ENCODE data around the gene STMP1.

STMP1 gene

DNA sequence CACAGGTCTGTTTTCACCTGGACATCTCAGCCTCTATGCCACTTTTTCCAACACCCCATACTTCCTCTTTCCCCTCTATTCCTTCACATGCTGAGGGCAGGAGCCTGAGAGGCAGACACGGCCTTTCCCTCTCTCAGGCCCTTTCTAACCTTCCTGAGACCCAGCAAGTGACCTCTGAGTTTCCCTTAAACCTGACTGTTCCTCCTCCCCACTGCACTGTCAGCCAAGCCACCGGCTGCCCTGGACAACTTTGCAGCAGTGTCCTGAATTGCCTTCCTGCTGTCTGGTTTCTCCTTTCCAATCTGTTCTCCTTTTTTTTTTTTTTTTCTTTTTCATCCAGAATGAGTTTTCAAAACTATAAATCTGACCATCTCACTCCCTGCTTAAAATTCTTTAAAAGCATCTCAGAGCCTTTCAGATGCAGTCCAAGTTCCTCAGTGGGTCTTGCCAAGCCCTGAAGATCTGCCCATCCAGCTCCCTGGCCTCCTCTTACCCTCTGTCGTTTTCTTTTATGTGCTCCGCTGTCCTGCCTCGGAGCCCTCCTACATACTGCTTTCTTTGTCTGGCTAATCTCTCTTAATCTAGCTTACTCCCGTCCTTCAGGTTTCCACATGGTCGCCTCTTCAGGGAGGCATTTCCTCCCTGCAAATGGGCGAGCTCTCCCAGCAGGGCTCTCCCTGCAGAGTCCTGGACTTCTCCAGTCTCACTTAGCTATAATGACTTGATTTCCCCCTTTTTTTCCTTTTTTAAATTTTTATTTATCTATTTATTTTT is 35.1 kb downstream of the STMP1 start:
- DNase-seq (ENCODE audit: low read depth) = no peak

DNA sequence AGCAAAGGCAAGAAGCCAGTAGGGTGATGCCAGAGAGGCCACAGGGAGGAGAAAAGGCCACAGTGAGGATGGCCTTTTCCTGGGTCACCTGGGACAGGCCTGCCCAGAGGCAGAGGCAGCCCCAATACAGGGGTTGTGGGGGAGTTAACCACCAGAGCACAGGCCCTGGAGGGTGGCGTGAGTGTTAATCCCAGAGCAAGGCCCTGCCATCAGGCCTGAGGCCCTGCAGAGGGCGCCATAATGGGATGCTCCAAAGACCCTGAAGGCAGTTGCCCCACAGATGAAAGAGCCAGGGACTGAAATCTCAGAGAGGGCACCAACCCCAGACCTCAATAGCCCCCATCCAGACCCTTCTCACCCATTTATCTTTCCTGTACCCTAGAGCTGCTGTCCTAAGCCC is 41.8 kb downstream of the STMP1 start:
- DNase-seq (ENCODE audit: low read depth) = no peak

DNA sequence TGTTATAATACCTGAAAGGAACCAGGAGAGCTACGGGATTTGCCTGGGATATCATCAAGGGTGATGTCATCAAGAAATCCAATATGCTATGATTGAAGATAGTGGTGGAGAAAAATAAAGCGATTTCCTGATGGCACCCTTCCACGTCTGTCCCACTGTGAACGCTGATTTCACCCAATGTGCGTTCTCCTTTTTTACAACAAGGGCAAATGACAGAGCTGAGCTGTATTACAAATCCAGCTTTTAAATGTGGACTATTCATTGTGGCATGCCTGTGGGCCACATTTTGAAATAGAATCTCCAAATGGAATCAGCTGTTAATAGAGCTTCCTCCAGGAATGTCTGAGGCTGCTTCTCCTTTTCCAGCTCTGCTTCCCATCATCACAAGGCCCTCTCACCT is 42.4 kb downstream of the STMP1 start:
- no peak for DNase-seq (ENCODE audit: low read depth)

DNA sequence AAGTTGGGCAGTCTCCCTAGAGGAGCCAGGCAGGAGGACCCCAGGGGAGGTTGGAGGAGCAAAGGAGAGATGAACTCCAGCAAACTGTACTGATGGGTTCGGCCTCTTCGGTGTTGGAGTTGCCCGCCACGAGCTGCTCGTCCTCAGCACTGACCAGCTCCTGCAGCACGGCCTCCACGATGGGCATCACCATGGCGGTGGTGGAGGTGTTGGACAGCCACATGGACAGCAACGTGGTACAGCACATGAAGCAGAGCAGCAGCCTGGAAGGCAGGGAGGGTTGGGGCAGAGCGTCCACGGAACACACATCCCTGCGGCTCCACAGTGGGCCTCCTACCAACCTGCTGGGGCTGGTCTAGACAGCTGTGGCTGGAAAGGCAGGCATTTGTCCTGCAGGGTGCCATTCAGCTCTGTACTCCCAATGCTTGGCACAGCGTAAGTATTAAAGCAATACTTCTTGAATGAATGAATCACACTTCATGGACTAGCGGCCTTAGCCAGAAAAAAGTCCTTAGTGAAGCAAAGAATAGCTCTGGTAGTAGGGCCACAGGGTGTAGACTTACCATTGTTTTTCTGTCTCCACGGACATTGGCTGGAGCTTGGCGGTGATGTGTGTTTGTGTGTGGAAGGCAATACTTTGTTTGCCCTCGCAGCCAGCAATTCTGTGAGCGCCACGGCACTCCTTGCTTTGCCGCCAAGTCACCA is 43.9 kb downstream of the STMP1 start:
- DNase-seq (ENCODE audit: low read depth) = no peak

DNA sequence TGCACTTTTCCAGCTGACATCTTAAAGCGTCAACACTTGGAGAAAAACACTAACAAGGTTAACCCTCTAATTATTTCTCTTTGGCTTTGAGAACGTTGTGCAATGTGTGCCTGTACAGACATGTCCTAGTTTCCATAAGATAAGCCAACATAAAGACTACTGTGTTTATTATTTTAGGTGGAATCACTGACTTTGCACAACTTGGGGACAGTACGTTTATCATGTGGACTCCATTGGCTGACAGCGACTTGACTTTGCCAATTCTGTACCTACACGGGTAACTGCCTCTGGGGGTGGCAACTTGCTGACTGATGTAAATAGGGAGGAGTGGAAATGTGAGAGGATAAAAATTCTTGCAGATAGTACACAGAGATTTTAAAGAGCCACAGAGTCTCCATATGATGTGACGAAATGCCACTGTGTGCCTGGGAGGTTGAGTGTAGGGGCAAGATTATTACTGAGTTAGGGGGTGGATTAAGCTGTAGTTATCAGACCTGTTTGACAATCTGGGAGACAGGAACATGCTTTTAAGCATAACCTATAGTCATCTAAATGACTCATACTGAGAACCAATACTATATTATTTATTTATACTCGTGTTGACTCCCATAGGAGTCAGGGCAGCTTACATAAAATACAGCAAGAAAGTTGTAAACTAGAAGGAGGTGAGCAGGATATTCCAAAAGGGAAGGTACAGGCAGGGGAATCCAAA is 44.7 kb downstream of the STMP1 start:
- no peak for DNase-seq (ENCODE audit: low read depth)

DNA sequence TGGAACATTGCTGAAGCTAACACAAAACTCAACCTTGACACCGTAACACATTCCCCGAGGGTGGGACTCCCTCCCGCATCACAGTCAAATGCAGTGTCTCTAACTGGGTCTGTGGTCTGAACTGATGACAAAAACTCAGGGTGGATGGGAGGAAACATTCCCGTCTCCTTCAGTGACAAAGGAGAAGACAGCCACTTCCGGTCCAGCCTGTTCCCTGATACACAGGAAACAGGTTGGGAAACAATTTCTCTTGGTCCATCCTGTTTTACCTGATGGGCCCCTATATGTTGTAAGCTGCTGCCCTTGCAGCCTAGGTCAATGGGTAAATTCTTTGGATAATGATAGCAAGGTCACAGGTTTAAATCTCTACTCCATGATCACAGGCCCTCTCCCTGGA is 45.3 kb downstream of the STMP1 start:
- no peak for DNase-seq (ENCODE audit: low read depth)

DNA sequence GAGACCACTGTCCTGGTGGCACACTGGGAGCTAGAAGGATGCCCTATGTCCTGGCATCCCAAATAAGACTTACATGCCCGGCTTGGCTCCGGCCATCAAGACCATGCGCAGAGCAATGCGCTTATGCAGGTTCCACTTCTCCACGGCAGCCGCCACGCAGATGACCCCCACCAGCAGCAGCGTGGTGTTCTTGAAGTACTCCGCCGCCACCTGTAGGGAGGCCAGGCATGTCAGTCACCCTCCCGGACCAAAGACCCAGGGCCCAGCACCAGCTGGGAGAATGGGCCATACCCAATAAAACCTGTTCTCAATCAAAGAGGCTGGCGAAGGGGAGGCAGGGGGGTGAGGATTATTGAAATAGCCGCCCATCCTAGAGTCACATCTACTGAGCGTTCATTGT is 45.7 kb downstream of the STMP1 start:
- no peak for DNase-seq (ENCODE audit: low read depth)

DNA sequence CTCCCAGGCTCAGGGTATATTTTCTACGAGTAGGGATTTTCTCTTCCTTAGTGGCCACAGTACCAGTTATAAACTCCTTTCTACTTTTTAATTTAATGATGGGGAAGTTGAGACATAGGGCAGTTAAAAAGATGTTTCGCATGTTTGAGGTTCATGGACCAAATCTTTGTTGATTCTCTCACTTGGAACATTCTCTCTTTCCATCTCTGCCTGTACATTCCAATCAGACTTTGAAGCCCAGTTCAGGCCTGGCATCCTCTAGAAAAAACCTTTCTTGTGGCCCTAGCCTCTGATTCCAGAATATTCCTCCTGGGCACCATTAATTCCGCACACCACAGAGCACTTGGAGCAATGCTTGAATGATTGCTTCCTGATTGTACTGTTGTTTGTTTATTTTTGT is 47.2 kb downstream of the STMP1 start:
- no peak for DNase-seq (ENCODE audit: low read depth)

DNA sequence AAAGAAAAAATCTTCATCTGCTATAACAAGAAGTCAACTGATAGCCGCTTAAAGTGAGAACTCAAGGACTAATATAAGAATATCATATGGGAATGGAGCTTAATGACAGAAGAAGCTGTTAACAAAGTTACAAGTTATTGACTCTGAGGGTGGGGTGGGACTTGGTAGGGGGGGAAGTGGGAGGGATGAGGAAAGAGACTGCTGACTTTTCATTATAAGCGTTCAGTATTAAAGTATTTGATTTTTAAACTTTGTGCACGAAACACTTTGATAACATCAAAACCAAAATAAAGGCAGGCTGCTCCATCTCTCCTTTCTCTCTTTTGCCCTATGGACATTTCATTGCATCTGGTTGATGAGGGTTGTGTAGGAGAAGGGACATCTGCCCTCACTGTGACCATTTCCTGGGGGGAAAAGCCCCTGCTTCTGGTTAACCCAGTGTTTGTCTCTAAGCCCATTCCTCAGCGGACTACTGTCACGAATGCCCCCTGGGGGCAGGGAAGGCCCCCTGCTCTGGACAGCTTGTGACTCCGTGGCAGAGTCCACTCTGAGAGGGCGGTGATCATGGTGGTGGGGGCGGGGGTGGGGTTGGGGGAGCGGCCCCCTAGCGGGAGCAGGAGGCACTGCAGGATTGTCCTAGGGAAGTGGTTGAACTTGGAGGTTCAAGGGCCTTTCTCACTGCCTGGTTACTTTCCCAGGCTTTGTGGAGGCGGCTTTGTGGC is 48.3 kb downstream of the STMP1 start:
- no peak for DNase-seq (ENCODE audit: low read depth)

DNA sequence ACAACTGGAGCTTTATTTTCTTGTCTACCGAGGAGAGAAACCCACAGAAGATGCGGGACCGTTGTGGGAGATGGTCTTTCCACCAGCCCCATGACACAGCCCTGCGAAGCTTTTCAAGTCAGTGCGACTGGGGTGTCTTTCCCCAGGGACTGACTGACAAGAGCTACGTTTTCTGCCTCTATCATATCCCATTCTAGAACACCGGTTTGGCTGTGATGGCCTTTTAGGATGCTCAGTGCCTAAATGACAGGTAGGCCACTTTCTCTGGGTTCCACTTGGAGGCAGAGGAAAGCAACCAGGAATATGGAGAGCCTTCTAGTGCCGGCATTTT is 48.8 kb downstream of the STMP1 start:
- DNase-seq (ENCODE audit: low read depth) = no peak

DNA sequence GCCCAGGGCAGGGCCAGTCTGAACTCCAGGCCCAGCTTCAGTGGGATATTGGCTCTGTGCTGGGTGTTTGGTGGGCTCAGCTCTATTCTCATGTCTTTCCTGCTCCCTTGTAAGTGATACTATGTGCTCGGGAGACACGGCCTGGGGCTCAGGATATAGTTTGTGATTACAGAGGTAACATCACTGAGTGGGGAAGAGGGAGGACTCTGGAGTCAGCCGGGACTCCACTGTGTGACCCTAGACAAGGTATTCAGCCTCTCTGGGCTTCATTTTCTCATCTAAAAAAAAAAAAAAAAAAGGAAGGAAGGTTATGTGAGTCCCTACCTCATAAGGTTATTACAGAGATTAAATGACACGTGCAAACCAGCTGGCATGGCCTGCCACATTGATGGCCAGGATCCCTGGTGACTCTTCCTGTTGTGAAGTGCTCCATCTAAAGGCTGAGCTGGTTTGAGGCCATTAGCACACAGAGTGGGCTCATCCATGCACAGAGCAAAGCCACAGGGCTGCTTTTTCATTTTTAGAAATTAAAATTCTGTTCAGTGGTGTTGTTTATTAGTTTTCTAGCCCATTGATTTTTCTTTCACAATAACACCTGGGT is 50.0 kb downstream of the STMP1 start:
- DNase-seq (ENCODE audit: low read depth) = no peak

DNA sequence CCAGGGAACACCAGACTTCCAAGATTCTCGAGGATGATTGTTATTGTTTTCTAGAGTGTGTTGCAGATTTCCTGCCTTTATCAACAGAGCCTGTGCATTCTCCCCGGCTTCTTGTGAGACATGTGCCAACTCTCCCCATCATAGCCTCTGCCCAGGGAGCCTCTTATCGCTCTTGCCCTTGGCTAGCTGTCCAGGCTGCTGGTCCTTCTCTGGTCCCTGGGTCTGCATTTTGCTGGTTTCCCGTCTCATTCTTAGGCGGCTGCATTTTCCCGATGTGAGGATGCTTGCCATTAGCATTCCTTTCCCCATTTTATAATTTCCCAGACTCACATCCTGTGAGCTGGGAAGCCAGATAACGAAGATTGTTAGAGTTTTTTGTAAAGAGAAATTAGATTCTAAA is 50.5 kb downstream of the STMP1 start:
- no peak for DNase-seq (ENCODE audit: low read depth)

DNA sequence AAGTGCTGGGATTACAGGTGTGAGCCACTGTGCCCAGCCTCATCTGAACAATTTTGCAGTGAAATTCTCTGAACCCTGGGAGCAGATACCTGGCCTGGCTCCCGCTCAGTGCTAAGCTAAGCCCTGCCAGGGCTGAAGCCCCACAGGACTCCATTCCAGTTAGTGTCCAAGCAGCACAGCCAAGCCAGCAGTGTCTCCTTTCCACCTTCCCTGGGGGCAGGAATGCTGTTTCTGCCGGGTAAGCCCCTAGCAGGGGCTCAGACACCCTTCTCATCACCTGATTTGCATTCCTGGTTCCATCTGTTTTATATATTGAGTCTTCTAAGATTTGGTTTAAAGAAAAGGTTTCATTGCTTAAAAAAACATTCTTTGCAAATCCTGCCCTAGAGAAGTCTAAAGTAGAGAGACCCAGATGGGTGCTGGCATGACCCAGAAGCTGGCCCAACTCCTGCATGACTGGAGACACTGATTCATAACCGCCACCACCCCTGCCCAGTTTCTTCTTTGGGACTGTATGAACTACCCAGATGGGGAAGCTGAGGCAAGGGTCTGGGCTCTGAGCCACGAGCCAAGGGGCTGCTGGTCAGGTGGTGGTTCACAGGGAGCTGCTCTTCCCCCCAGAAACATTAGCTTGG is 51.6 kb downstream of the STMP1 start:
- DNase-seq (ENCODE audit: low read depth) = no peak

DNA sequence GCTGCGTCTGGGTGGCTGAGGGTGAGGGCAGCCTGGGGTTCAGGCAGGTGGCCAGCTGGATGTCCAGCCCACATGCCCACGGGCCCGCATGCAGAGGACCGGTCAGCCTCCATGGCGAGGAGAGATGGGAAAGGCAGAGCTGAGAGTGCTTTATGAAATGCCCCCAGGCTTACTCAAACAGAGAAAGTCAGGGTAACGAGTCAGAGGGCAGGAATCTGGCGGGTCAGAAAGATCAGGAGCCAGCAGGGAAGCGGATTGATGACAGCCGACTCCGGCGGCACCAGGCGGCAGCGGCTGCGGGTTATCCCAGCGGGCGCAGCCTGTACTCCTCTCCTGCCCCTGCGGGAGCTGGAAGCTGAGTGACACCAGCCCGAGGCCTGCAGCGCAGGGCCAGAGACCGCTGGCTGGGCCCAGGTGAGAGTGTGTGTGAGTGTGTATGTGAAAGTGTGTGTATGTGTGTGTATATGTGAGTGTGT is 52.3 kb downstream of the STMP1 start:
- DNase-seq (ENCODE audit: low read depth) = no peak

DNA sequence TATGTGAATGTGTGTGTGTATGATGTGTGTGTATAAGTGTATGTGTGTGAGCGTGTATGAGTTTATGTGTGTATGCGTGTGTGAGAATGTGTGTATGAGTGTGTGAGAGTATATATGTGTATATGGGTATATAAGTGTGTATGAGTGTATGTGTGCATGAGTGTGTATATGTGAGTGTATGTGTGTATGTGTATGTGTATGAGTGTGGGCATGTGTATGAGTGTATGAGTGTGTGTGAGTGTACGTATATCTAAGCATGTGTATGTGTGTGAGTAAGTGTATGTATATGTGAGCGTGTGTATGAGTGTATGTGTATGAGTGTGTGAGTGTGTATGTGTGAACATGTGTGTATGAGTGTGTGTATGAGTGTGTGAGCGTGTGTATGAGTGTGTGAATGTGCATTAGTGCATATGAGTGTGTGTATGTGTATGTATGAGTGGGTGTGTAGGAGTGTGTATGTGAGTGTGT is 52.8 kb downstream of the STMP1 start:
- DNase-seq (ENCODE audit: low read depth) = no peak

DNA sequence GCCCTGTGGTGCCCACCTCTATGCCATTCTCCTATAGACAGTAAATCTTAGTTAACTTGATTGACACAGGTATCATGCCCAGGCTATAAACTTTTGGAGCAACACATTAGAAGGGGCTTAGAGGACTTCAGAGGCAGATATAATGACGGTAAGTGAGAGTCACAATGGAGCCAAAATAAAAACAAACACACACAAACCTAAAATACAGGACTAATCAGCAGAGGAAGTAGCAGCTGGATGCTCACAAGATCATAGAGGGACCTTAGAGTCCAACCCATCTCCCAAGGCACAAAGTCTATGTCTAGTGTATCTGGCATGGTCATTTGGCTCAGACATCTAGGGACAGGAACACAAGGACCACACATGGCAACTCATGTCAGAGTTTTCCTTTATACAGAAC is 53.4 kb downstream of the STMP1 start:
- DNase-seq (ENCODE audit: low read depth) = no peak

DNA sequence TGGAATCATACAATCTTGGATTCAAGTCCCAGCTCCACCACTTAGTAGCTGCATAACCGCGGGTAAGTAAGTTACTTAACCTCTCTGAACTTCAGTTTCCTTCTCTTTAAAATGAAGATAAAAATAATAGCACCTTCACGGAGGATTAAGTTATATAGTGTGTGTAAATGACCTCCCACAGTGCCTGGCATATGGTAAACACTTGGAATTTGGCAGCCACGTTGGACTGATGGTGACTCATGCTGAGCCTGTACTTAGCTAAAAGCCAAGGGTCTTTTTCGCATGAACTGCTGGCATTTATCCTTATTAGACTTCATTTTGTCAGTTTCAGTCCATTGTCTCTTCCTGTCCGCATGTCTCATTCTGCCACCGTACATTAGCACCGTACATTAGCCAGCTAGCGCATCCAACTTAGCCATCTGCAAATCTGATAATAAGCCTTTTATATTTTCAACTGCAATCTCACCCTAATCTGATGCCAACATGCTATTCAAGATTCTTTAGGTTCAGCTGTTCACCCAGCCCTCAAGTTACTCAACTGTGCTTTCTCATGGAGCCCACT is 54.4 kb downstream of the STMP1 start:
- DNase-seq (ENCODE audit: low read depth) = no peak

DNA sequence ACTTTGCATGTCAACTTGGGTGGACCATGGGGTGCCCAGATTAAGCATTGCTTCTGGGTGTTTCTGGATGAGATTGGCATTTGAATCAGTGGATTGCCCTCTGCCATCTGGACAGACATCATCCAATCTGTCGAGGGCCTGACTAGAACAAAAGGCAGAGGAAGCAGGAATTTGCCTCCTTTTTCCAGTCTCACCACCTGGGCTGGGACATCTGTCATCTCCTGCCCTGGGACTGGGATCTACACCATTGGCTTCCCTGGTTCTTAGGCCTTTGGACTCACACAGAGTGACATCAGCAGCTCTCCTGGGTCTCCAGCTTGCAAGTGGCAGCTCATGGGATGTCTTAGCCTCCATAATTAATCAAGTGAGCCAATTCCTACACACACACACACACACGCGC is 55.4 kb downstream of the STMP1 start:
- no peak for DNase-seq (ENCODE audit: low read depth)

DNA sequence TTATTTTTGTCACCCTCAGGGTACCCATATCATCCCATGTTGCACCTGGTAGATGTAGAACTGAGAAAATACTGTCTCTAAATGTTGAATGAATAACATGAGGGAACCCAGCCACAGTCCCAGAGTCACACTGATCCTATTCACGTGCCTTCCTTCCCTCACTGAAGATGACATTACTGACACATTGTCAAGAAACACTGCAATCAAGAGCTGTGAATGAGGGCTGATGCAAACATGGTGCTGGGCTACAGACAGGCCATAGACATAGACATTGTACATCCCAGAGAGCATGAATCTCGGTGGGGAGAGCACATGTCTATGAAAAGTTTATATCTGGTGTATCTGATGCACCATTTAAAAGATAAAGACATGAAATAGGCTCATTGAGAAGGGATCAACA is 55.9 kb downstream of the STMP1 start:
- DNase-seq (ENCODE audit: low read depth) = no peak

DNA sequence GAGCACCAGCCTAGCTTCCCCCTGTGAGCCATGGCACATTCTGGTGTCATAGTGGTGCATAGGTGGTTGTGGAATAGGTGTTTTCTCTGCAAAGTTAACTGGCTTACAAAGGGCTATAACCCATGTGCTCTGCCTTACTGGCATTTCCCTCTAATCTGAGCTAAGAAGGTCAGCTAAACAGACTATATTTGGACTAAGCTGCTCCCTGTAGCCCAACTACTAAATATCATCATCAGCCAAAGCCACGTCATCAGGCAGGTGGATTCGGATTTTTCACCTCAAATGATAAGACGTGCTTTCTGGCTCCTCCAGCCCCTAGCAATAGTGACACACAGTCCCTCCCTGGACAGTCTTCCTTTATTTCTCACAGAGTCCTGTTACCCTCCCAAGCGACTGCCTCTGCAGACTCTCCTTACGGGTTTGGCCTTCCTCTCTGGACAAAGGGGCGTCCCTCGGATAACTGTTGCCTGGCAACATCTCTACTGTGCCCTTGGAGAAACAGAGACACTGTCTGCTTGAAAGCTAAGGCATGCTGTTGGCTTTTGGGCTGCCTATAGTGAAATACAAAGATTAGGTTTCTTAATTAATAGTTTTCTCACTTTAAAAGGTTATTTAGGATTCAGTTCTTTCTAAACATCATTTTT is 56.6 kb downstream of the STMP1 start:
- DNase-seq (ENCODE audit: low read depth) = no peak

DNA sequence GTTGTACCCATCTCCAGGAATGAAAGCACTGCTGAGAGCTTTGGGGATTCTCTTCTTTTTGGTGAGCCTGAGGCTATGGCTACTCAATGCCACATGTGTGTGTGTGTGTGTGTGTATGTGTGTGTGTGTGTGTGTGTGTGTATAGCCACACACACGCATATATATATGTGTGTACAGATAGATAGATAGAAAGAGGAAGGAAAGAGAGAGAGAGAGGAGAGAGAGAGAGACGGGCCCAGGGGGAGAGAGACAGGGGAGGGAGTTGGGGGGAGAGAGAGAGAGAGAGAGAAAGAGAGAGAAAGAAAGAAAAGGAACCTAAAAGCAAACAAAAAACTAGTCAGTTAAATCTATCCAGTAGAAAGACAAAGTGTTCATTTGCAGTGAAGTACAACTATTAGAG is 57.4 kb downstream of the STMP1 start:
- DNase-seq (ENCODE audit: low read depth) = no peak
